UCSD-AML1 (cell line): Measurements from ENCODE around the gene MSI1.
A peak's percentile ranks its signal among the peaks of the same experiment; 100 is the strongest.

Experiments
- DNase-seq: peaks from one replicate; lab custom pipeline; 2025; ENCODE audit not compliant: unreplicated experiment; lab: John Stamatoyannopoulos, UW

MSI1 gene

GRCh38 chr12:120328228-120328627, 40.7 kb downstream of the MSI1 start:
- no peak for DNase-seq

- DNase-seq, result no peak
Observed at GRCh38 chr12:120327593-120327992, 41.4 kb downstream of the MSI1 start, which contains the start of gene PLA2G1B. Gene PLA2G1B (minus strand): TSS chr12:120327779. CDS start chr12:120327753, 26 bp downstream.

GRCh38 chr12:120324841-120325417, 44.0 kb downstream of the MSI1 start:
- no peak for DNase-seq

- DNase-seq, result no peak
Observed at GRCh38 chr12:120323772-120324171, 45.2 kb downstream of the MSI1 start.

- no peak for DNase-seq
Observed at GRCh38 chr12:120321382-120322202, 47.4 kb downstream of the MSI1 start.

- peak; percentile 99 for DNase-seq
Observed at GRCh38 chr12:120317224-120318105, 51.5 kb downstream of the MSI1 start.

- DNase-seq, result no peak
Observed at GRCh38 chr12:120316798-120317223, 52.2 kb downstream of the MSI1 start.

- DNase-seq, result no peak
Observed at GRCh38 chr12:120314220-120314619, 54.7 kb downstream of the MSI1 start.

GRCh38 chr12:120301962-120302815, 66.8 kb downstream of the MSI1 start, which contains the start of gene SIRT4:
Gene SIRT4 (plus strand): TSS chr12:120302321. CDS start chr12:120303562, 1,241 bp downstream.
- peak; percentile 81 for DNase-seq

GRCh38 chr12:120292661-120293531, 76.1 kb downstream of the MSI1 start, which contains the start of gene RNU4-1:
Gene RNU4-1 (minus strand): TSS chr12:120293237.
- peak; percentile 70 for DNase-seq

GRCh38 chr12:120292411-120292660, 76.6 kb downstream of the MSI1 start:
- no peak for DNase-seq
